ENCODE measurements around the gene SCRG1. TPM values are rescaled to one million over a fixed set of nuclear protein-coding genes. Genes with fewer than 3 reads are reported as not detected.

SCRG1 gene
- total RNA-seq, 1 donor from 2014 or later, result 2.3 TPM

DNA sequence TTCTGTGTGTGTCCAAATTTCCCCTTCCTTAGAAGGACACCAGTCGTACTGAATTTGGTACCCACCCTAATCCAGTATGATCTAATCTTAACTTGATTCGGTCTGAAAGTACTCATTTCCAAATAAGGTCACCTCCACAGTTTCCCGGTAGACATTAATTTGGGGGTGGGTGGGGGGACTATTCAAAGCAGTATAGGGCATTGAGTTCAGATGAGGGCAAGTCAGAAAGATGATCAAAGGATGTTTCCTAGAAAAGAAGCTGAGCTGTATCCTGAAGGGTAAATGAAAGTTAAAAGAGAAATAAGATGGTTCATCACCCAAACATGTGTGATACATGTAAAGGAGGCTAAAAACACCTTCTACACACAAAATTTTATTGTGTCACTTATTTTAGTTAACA, 42.0 kb upstream of the SCRG1 start:
- intact Hi-C loops (cut with DNase I), result no loop called here
- Histone ChIP-seq H3K27me3 (no peaks in the 10 kb centered on the region), H3K36me3 (no peaks in the 10 kb centered on the region), H3K9me3 (peaks cover 0 to 4% of the 10 kb centered on the region in 2 donors), H3K4me1 (peaks cover 0 to 3% of the 10 kb centered on the region in 2 donors), H3K27ac (no peak overlapping the region), H3K4me3 (no peak overlapping the region)
- TF ChIP-seq, protein P1, sequence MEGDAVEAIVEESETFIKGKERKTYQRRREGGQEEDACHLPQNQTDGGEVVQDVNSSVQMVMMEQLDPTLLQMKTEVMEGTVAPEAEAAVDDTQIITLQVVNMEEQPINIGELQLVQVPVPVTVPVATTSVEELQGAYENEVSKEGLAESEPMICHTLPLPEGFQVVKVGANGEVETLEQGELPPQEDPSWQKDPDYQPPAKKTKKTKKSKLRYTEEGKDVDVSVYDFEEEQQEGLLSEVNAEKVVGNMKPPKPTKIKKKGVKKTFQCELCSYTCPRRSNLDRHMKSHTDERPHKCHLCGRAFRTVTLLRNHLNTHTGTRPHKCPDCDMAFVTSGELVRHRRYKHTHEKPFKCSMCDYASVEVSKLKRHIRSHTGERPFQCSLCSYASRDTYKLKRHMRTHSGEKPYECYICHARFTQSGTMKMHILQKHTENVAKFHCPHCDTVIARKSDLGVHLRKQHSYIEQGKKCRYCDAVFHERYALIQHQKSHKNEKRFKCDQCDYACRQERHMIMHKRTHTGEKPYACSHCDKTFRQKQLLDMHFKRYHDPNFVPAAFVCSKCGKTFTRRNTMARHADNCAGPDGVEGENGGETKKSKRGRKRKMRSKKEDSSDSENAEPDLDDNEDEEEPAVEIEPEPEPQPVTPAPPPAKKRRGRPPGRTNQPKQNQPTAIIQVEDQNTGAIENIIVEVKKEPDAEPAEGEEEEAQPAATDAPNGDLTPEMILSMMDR (IDR thresholded peaks at IDR 0.05), result no peak
- DNase-seq (ENCODE audit: low spot score in 2 of 2), result no peak

DNA sequence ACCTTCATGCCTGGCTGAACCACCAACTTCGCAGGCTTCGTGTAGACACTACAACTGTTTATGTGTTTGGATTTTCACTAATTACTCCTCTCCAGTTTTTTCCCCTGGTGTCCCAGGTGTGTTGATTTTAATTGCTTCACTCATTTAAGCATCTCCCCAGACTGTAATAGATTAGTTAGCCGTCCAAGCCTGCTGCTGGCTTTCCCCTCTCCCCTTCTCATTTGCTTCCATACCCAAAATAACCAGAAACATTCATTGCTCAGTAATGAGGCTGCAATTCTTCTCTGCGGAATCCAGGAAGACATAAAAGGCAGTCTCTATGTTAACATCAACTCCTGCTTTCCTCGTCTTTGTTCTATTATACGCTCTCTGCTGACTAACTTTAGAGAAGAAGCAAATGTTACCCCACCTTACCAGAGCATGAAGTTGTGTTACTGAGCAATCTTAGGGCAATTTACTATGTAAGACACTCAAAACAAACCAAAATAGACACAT, 37.9 kb upstream of the SCRG1 start:
- intact Hi-C loops (cut with DNase I), result no loop called here
- peaks cover 0 to 8% of the 10 kb centered on the region in 2 donors for H3K4me1 ChIP-seq
- no peak overlapping the region for H3K4me3 ChIP-seq
- no peaks in the 10 kb centered on the region for H3K27me3 ChIP-seq
- H3K9me3 ChIP-seq, result peaks cover 0 to 4% of the 10 kb centered on the region in 2 donors
- DNase-seq (ENCODE audit: low spot score in 2 of 2), result no peak
- TF ChIP-seq, protein P1 (IDR thresholded peaks at IDR 0.05), result no peak
- H3K27ac ChIP-seq, result no peak overlapping the region
- no peaks in the 10 kb centered on the region for H3K36me3 ChIP-seq

DNA sequence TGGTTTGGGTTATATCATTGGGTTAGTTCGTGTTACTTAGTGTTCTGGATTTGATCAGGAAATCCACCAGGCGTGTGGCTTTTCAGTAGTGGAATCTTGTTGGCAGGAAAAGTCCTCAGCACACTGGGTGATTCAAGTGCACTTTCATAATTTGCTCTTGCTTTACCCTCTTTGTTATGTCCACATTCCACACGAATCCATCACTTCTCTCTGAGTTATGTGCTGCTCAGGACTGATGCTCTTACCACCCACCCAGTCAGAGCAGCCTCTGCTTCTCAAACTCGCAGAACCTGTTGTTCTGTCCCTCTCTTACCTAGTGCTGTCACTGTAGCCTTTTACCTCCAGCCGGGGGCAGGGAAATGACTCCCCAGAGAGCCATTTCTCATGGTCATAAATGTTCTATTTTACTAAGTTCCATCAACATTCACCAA, 37.2 kb upstream of the SCRG1 start:
- Histone ChIP-seq H3K4me1 (peaks cover 0 to 8% of the 10 kb centered on the region in 2 donors), H3K36me3 (no peaks in the 10 kb centered on the region), H3K27ac (peak overlapping the region in 1 of 2 donors; percentile 26), H3K4me3 (no peak overlapping the region), H3K9me3 (peaks cover 0 to 4% of the 10 kb centered on the region in 2 donors), H3K27me3 (no peaks in the 10 kb centered on the region)
- TF ChIP-seq, protein P1 (IDR thresholded peaks at IDR 0.05), result no peak
- DNase-seq (ENCODE audit: low spot score in 2 of 2), result peak in 1 of 2 donors; percentile 66
- intact Hi-C loops (cut with DNase I), result no loop called here

DNA sequence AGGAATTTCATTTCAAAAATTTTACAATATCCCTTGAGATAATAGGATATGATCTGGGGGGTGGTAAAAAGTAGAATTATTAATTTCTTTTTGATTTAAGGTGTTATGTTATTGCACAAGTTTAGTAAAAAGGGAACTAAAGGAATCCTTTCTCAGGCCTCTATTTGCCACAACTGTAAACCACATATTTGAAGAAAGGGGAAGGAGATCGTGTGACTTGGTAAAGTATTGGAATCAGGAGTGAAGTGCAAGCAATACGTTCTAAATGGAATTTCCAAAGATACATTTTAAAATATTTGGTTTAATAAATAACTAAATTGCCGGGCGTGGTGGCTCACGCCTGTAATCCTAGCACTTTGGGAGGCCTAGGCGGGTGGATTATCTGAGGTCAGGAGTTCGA, 35.3 kb upstream of the SCRG1 start:
- TF ChIP-seq, protein P1 (IDR thresholded peaks at IDR 0.05), result no peak
- no peak for DNase-seq (ENCODE audit: low spot score in 2 of 2)
- intact Hi-C loops (cut with DNase I), result no loop called here
- H3K4me3 ChIP-seq, result no peak overlapping the region
- peaks cover 0 to 8% of the 10 kb centered on the region in 2 donors for H3K4me1 ChIP-seq
- no peak overlapping the region for H3K27ac ChIP-seq
- no peaks in the 10 kb centered on the region for H3K36me3 ChIP-seq
- no peaks in the 10 kb centered on the region for H3K27me3 ChIP-seq
- peaks cover 0 to 4% of the 10 kb centered on the region in 2 donors for H3K9me3 ChIP-seq

DNA sequence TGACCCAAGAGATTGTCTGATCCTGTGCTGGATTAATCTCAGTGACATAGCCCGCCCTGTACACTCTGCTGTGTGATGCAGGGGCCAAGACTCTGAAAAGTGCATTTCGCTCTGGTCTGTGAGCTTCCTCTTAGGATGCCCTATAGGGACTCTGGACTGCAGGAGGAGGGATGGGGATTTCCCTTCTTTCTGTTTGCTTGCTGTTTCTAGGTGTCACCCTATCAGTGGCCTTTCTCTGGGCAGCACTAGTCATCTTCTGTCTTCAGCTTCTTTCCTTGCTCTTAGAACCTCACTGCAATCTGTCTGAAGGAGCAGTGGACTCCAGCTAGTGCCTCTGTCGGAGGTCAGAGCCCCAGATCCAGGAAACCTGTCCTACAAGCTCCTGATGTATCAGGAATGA, 34.5 kb upstream of the SCRG1 start:
- intact Hi-C loops (cut with DNase I), result no loop called here

More for the DNA sequence above, 34.5 kb upstream of the SCRG1 start:
- no peaks in the 10 kb centered on the region for H3K27me3 ChIP-seq
- no peak for DNase-seq (ENCODE audit: low spot score in 2 of 2)
- H3K9me3 ChIP-seq, result no peaks in the 10 kb centered on the region
- peaks cover 0 to 8% of the 10 kb centered on the region in 2 donors for H3K4me1 ChIP-seq
- H3K36me3 ChIP-seq, result no peaks in the 10 kb centered on the region
- TF ChIP-seq, protein P1 (IDR thresholded peaks at IDR 0.05), result no peak
- no peak overlapping the region for H3K27ac ChIP-seq
- no peak overlapping the region for H3K4me3 ChIP-seq
